MCF 10A (cell line): ENCODE measurements around the gene TXLNG. TPM values are rescaled to one million over a fixed set of nuclear protein-coding genes. Genes with fewer than 3 reads are reported as not detected.
"Not testable (repeated sequence)": the region's sequence is repeated elsewhere in the genome, so short reads cannot be mapped to it uniquely, and the experiment has no call there.

Source experiments
- BruUV-seq: library from RNA; stranded (reverse); fragments of 400-500 nt; replicated peaks from 2 replicates; lab custom pipeline; 2021; lab: Mats Ljungman, UMichigan
- CTCF ChIA-PET: fragments of 300-600 bp; sonication (Branson Sonifier 250); formaldehyde crosslinking; extraction: SDS; loops from one replicate; lab custom pipeline; 2021; ENCODE audit warnings: antibody characterized with exemption, inconsistent platforms; lab: Yijun Ruan, JAX
- POLR2A ChIA-PET: fragments of 300-600, 350-650 bp; sonication (Branson Sonifier 250); formaldehyde crosslinking; extraction: SDS; loops from one replicate; lab custom pipeline; 2020; ENCODE audit warnings: antibody characterized with exemption, inconsistent platforms; lab: Yijun Ruan, JAX
- DNase-seq: peaks from one replicate; pipeline ENCODE4 v3.0.0-alpha.2; 2018; ENCODE audit not compliant: unreplicated experiment
- H3K27ac Mint-ChIP-seq: one replicate; pipeline ENCODE4 v1.8.0; 2022; ENCODE audit warnings: mild to moderate bottlenecking, low read depth, mixed read lengths; ENCODE audit not compliant: unreplicated experiment
- H3K27me3 Mint-ChIP-seq: one replicate; pipeline ENCODE4 v1.8.0; 2022; ENCODE audit warnings: mixed read lengths; ENCODE audit not compliant: insufficient read depth, unreplicated experiment
- H3K36me3 Mint-ChIP-seq: one replicate; pipeline ENCODE4 v1.8.0; 2022; ENCODE audit warnings: mild to moderate bottlenecking, moderate library complexity, mixed read lengths; ENCODE audit not compliant: insufficient read depth, unreplicated experiment
- H3K4me1 Mint-ChIP-seq: one replicate; pipeline ENCODE4 v1.8.0; 2022; ENCODE audit warnings: mixed read lengths; ENCODE audit not compliant: insufficient read depth, unreplicated experiment
- H3K4me3 Mint-ChIP-seq: one replicate; pipeline ENCODE4 v1.8.0; 2022; ENCODE audit warnings: mild to moderate bottlenecking, moderate library complexity, mixed read lengths; ENCODE audit not compliant: unreplicated experiment
- H3K9me3 Mint-ChIP-seq: one replicate; pipeline ENCODE4 v1.8.0; 2022; ENCODE audit warnings: mixed read lengths; ENCODE audit not compliant: unreplicated experiment
- CTCF ChIP-seq: fragments of 200-600 bp; IDR thresholded peaks from one replicate; pipeline ENCODE4 v1.8.0; 2022; ENCODE audit warnings: antibody characterized with exemption, mild to moderate bottlenecking; ENCODE audit not compliant: unreplicated experiment
- intact Hi-C: fragments of 100-400 bp; cut with micrococcal nuclease; formaldehyde crosslinking; loops from 2 replicates; pipeline ENCODE4 v1.14.1; 2022
- total RNA-seq: library from RNA; stranded (reverse); gene quantifications from 2 replicates; pipeline ENCODE4 v1.2.3, GENCODE V29; 2022

The TXLNG gene
- total RNA-seq, 1 experiment from 2014 or later: 43.2 TPM

- Mint-ChIP-seq H3K27me3 (no peaks in the 10 kb centered on the region), H3K4me3 (no peak overlapping the region), H3K36me3 (peaks cover 6% of the 10 kb centered on the region), H3K27ac (no peak overlapping the region), H3K4me1 (no peaks in the 10 kb centered on the region), H3K9me3 (no peaks in the 10 kb centered on the region)
- POLR2A ChIA-PET: interaction anchor here (1.4 to 2.0 kb wide), 4 partner anchors 10 to 53 kb away, joined by 7 to 13 read pairs (median 10); partner anchors contain the start of genes SYAP1 and TXLNG
- TF ChIP-seq CTCF: no peak
- CTCF ChIA-PET: interaction anchor here (1.1 kb wide), 1 partner anchor 52 kb away, joined by 3 read pairs; no protein-coding TSS in a partner anchor
- DNase-seq: no peak
- intact Hi-C loops: no loop called here
- no TSS peak for BruUV-seq
These were observed 13.8 kb upstream of the TXLNG start for GRCh38 chrX:16772460-16772859.

- Mint-ChIP-seq H3K36me3 (no peaks in the 10 kb centered on the region), H3K4me3 (no peak overlapping the region), H3K9me3 (no peaks in the 10 kb centered on the region), H3K4me1 (no peaks in the 10 kb centered on the region), H3K27me3 (no peaks in the 10 kb centered on the region), H3K27ac (no peak overlapping the region)
- ChIA-PET CTCF (interaction anchor here (0.7 kb wide), 1 partner anchor 9 kb away, joined by 3 read pairs; no protein-coding TSS in a partner anchor), POLR2A (interaction anchor here (0.6 to 1.2 kb wide), 2 partner anchors 11 to 1262 kb away, joined by 3 read pairs; no protein-coding TSS in a partner anchor)
- no TSS peak for BruUV-seq
- no peak for DNase-seq
- intact Hi-C loops: no loop called here
- no peak for TF ChIP-seq CTCF
These were observed 11.5 kb upstream of the TXLNG start for GRCh38 chrX:16774746-16775145.

GRCh38 chrX:16778545-16778944, 7.7 kb upstream of the TXLNG start:
- intact Hi-C loops: no loop called here
- ChIA-PET POLR2A (interaction anchor here (1.0 kb wide), 1 partner anchor 59 kb away, joined by 4 read pairs; the partner anchor contains the start of gene SYAP1), CTCF (no interaction called here)
- no peak overlapping the region for H3K4me3 Mint-ChIP-seq
- DNase-seq: no peak
- H3K36me3 Mint-ChIP-seq: no peaks in the 10 kb centered on the region
- no peaks in the 10 kb centered on the region for H3K9me3 Mint-ChIP-seq
- no peak overlapping the region for H3K27ac Mint-ChIP-seq
- no peaks in the 10 kb centered on the region for H3K4me1 Mint-ChIP-seq
- BruUV-seq: no TSS peak
- no peaks in the 10 kb centered on the region for H3K27me3 Mint-ChIP-seq
- no peak for TF ChIP-seq CTCF

- no peaks in the 10 kb centered on the region for H3K27me3 Mint-ChIP-seq
- no peaks in the 10 kb centered on the region for H3K36me3 Mint-ChIP-seq
- no TSS peak for BruUV-seq
- no peak for DNase-seq
- no peaks in the 10 kb centered on the region for H3K9me3 Mint-ChIP-seq
- no peak overlapping the region for H3K4me3 Mint-ChIP-seq
- POLR2A ChIA-PET: interaction anchor here (1.0 kb wide), 1 partner anchor 60 kb away, joined by 4 read pairs; the partner anchor contains the start of gene SYAP1
- no peak for TF ChIP-seq CTCF
- no peaks in the 10 kb centered on the region for H3K4me1 Mint-ChIP-seq
- CTCF ChIA-PET: no interaction called here
- intact Hi-C loops: no loop called here
- H3K27ac Mint-ChIP-seq: no peak overlapping the region
These were observed 7.3 kb upstream of the TXLNG start for GRCh38 chrX:16778993-16779392.

GRCh38 chrX:16779815-16780214, 6.5 kb upstream of the TXLNG start:
- not testable (repeated sequence) for H3K4me3 Mint-ChIP-seq, H3K27me3 Mint-ChIP-seq
- CTCF ChIA-PET: interaction anchor here (0.8 kb wide), 1 partner anchor 18 kb away, joined by 3 read pairs; no protein-coding TSS in a partner anchor

More at GRCh38 chrX:16779815-16780214, 6.5 kb upstream of the TXLNG start:
- DNase-seq, intact Hi-C loops, H3K36me3 Mint-ChIP-seq, H3K4me1 Mint-ChIP-seq, H3K27ac Mint-ChIP-seq, BruUV-seq, H3K9me3 Mint-ChIP-seq: not testable (repeated sequence)
- POLR2A ChIA-PET: interaction anchor here (0.6 kb wide), 1 partner anchor 60 kb away, joined by 3 read pairs; the partner anchor contains the start of gene SYAP1
